ENCODE data around the gene PLPPR2. TPM values are rescaled to one million over a fixed set of nuclear protein-coding genes. Genes with fewer than 3 reads are reported as not detected.
"Not testable (repeated sequence)": the region's sequence is repeated elsewhere in the genome, so short reads cannot be mapped to it uniquely, and the experiment has no call there.

PLPPR2 gene
- total RNA-seq, 1 donor = 14.1 TPM

DNA sequence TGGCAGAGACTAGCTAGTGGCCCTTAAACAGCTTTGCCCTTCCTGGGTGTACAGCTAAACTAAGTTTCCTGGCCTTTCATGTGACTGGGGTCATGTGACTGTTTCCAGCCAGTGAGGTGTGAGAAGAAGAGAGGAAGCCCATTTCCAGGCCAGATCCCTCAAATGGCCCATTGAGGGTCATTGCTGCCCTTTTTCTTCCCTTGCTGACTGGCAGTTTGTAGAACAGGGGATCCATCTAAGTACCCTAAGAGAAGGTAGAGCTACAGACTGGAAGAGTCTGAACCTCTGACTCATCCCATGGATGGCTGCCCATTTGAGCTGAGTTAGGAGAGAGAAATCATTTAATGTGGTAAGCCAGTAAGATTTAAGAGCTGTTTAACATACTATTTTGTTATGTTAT is 22.0 kb downstream of the PLPPR2 start:
- Histone ChIP-seq H3K9me3 (ENCODE audit: low read depth, low read length) (no peaks in the 10 kb centered on the region), H3K36me3 (ENCODE audit: insufficient read depth, low read length) (peaks cover 3% of the 10 kb centered on the region), H2AFZ (ENCODE audit: low read length) (no peak overlapping the region), H3K4me2 (ENCODE audit: insufficient read depth, low read length) (peak overlapping the region; percentile 41), H3K27me3 (ENCODE audit: insufficient read depth, low read length) (peaks cover 2% of the 10 kb centered on the region), H4K20me1 (ENCODE audit: insufficient read depth, low read length) (peaks cover 10% of the 10 kb centered on the region), H3K27ac (ENCODE audit: low read depth, low read length) (peak overlapping the region; percentile 54), H3K4me3 (ENCODE audit: insufficient read depth, low read length) (no peak overlapping the region), H3K79me2 (ENCODE audit: insufficient read depth, low read length) (peaks cover 10% of the 10 kb centered on the region), H3K4me1 (ENCODE audit: insufficient read depth, low read length) (peaks cover 52% of the 10 kb centered on the region)
- TF ChIP-seq, protein P1, sequence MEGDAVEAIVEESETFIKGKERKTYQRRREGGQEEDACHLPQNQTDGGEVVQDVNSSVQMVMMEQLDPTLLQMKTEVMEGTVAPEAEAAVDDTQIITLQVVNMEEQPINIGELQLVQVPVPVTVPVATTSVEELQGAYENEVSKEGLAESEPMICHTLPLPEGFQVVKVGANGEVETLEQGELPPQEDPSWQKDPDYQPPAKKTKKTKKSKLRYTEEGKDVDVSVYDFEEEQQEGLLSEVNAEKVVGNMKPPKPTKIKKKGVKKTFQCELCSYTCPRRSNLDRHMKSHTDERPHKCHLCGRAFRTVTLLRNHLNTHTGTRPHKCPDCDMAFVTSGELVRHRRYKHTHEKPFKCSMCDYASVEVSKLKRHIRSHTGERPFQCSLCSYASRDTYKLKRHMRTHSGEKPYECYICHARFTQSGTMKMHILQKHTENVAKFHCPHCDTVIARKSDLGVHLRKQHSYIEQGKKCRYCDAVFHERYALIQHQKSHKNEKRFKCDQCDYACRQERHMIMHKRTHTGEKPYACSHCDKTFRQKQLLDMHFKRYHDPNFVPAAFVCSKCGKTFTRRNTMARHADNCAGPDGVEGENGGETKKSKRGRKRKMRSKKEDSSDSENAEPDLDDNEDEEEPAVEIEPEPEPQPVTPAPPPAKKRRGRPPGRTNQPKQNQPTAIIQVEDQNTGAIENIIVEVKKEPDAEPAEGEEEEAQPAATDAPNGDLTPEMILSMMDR (IDR thresholded peaks at IDR 0.05; ENCODE audit: extremely low read depth, low read depth, low read length) = no peak
- DNase-seq (ENCODE audit: insufficient read length, low spot score, missing footprints) = peak; percentile 94

DNA sequence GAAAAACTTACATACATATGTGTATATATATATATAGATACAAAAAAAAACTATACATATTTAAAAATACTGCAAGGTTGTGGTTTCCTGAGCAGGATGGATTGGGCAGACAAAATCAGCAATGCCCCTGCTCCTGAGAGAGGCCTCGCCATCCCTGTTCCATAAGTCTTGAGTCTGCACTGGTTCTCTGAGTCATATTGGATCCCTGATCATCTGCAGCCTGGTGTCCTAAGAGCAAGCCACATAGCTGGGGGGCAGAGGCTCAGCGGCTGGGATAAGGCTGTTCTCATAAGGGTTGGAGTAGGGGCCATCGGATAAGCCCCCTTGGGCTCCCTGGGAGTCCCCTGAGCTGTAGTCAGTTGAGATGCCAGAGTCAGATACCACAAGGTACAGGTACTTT is 22.5 kb downstream of the PLPPR2 start:
- Histone ChIP-seq H3K4me1 (ENCODE audit: insufficient read depth, low read length) (peaks cover 52% of the 10 kb centered on the region), H3K4me3 (ENCODE audit: insufficient read depth, low read length) (no peak overlapping the region), H3K79me2 (ENCODE audit: insufficient read depth, low read length) (peaks cover 10% of the 10 kb centered on the region), H2AFZ (ENCODE audit: low read length) (no peak overlapping the region), H4K20me1 (ENCODE audit: insufficient read depth, low read length) (peaks cover 10% of the 10 kb centered on the region), H3K27ac (ENCODE audit: low read depth, low read length) (peak overlapping the region; percentile 54), H3K4me2 (ENCODE audit: insufficient read depth, low read length) (peak overlapping the region; percentile 41), H3K27me3 (ENCODE audit: insufficient read depth, low read length) (peaks cover 5% of the 10 kb centered on the region), H3K9me3 (ENCODE audit: low read depth, low read length) (no peaks in the 10 kb centered on the region), H3K36me3 (ENCODE audit: insufficient read depth, low read length) (peaks cover 3% of the 10 kb centered on the region)
- TF ChIP-seq, protein P1 (IDR thresholded peaks at IDR 0.05; ENCODE audit: extremely low read depth, low read depth, low read length) = no peak
- DNase-seq (ENCODE audit: insufficient read length, low spot score, missing footprints) = peak; percentile 73

GRCh38 chr19:11378319-11379189 is 23.3 kb downstream of the PLPPR2 start:
- Histone ChIP-seq H3K27me3 (ENCODE audit: insufficient read depth, low read length) (peaks cover 11% of the 10 kb centered on the region), H4K20me1 (ENCODE audit: insufficient read depth, low read length) (peaks cover 10% of the 10 kb centered on the region), H3K4me3 (ENCODE audit: insufficient read depth, low read length) (peak overlapping the region; percentile 13), H3K9me3 (ENCODE audit: low read depth, low read length) (no peaks in the 10 kb centered on the region), H3K4me1 (ENCODE audit: insufficient read depth, low read length) (peaks cover 52% of the 10 kb centered on the region), H3K36me3 (ENCODE audit: insufficient read depth, low read length) (peaks cover 3% of the 10 kb centered on the region), H3K27ac (ENCODE audit: low read depth, low read length) (peak overlapping the region; percentile 54), H3K79me2 (ENCODE audit: insufficient read depth, low read length) (peaks cover 10% of the 10 kb centered on the region), H2AFZ (ENCODE audit: low read length) (no peak overlapping the region), H3K4me2 (ENCODE audit: insufficient read depth, low read length) (peak overlapping the region; percentile 60)
- TF ChIP-seq, protein P1 (IDR thresholded peaks at IDR 0.05; ENCODE audit: extremely low read depth, low read depth, low read length) = peak; percentile 25
- peak; percentile 98 for DNase-seq (ENCODE audit: insufficient read length, low spot score, missing footprints)

DNA sequence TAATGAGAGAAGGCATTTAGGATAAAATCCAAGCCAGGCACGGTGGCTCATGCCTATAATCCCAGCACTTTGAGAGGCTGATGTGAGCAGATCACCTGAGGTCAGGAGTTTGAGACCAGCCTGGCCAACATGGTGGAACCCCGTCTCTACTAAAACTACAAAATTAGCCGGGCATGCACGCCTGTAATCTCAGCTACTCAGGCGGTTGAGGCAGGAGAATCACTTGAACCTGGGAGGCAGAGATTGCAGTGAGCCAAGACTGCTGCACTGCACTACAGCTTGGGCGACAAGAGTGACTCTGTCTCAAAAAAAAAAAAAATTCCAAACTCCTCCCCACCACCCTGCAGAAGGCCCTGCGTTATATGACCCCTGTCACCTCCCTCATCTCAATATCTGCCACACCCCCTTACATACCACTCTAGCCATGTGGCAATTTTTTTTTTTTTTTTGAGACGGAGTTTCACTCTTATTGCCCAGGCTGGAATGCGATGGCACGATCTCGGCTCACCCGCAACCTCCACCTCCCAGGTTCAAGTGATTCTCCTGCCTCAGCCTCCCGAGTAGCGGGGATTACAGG is 24.1 kb downstream of the PLPPR2 start:
- H3K79me2 ChIP-seq (ENCODE audit: insufficient read depth, low read length); H3K36me3 ChIP-seq (ENCODE audit: insufficient read depth, low read length); H3K4me2 ChIP-seq (ENCODE audit: insufficient read depth, low read length); H3K27ac ChIP-seq (ENCODE audit: low read depth, low read length); DNase-seq (ENCODE audit: insufficient read length, low spot score, missing footprints); H3K9me3 ChIP-seq (ENCODE audit: low read depth, low read length); H3K4me3 ChIP-seq (ENCODE audit: insufficient read depth, low read length); H2AFZ ChIP-seq (ENCODE audit: low read length): not testable (repeated sequence)
- peaks cover 44% of the 10 kb centered on the region for H3K4me1 ChIP-seq (ENCODE audit: insufficient read depth, low read length)
- H4K20me1 ChIP-seq (ENCODE audit: insufficient read depth, low read length) = peaks cover 10% of the 10 kb centered on the region
- H3K27me3 ChIP-seq (ENCODE audit: insufficient read depth, low read length) = peaks cover 14% of the 10 kb centered on the region
